Erythroblast (primary cell): Measurements from ENCODE around the gene E2F8.

Experiments used
- GATA1 ChIP-seq: IDR thresholded peaks from 2 replicates; pipeline ENCODE4 v1.6.1; 2011; ENCODE audit warnings: low read depth, mild to moderate bottlenecking, control low read depth, low read length, moderate library complexity
- POLR2A ChIP-seq: IDR thresholded peaks from 2 replicates; pipeline ENCODE4 v1.6.1; 2011; ENCODE audit warnings: mild to moderate bottlenecking, low read length

DNA sequence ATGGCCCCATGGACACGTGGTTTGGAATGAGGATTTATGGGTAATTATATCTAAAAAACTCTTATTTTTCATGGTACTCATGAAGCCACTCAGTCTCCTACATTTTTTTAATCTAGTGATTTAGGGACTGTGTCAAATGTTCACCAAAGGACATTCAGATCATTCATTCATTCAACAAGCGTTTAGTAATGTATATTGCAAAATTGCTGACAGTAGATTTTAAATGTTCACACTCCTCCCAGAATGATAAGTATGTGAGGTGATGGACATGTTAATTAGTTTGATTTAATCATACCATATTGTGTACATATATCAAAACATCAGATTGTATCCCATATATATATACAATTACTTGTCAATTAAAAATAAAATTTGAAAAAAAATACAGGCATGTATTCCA lies 40.8 kb upstream of the E2F8 start:
- TF ChIP-seq POLR2A = no peak
- TF ChIP-seq GATA1 = no peak
